HG03039 (cell line): ENCODE results near the gene SGK2.

Experiments used
- ATAC-seq: cut with Tn5 transposase; IDR thresholded peaks from one replicate; pipeline ENCODE4 v1.9.1; 2021; ENCODE audit warnings: mild to moderate bottlenecking, moderate library complexity; ENCODE audit not compliant: unreplicated experiment

Gene SGK2

DNA sequence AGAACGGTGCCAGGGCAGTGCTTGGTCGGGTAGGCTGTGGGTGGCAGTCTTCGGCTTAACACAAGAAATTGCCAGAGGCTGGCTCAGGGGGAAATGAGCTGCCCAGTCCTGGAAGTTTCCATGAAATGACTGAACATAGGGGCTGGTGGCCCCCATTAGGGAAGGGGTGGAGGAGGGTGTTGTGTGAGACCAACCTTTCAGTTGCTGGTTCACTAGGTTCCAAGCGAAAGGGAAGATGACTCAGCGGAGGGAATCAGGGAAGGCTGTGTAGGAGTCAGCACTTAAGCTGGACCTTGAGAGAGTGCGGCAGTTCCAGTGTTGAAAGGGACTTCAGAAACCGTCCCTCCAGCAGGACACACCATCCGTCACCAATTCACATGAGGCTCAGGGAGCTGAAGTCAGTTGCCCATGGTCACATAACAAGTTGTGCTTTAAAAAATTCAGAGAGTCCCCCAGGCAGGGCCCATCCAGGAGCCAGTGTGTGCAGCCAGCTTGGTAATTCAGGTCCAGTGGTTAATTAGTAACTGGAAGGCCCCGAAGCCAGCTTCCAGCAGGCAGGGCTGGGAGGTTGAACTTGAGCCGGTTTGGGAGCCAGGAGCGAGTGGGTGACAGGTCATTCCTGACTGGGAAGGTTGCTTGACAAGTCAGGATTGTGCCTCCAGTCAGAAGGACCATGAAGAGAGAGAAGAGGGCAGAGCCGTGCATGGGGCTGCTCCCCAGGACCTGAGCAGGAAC is at the start of gene SGK2:
Gene SGK2 (plus strand): TSS at position 616 of the 735 bp plus-strand sequence. CDS start 7,469 bp downstream, outside the sequence.
- ATAC-seq, result no peak

DNA sequence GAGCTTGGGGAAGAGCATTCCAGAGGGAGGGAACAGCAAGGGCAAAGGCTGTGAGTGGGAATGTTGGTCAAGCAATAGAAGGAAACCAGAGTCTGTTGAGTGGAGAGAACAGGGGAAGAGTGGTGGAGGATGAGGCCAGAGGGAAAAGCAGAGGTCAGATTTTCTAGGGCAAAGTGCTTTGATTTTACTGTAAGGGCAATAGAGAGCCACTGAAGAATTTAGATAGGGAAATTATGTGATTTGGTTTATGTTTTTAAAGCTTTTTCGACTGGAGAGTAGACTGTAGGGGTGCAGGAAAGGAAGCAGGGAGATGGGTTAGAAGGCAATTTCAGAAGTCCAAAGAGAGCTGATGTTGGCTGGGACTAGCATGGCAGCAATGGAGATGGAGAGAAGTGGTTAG is 46.9 kb upstream of the SGK2 start:
- ATAC-seq, result no peak

DNA sequence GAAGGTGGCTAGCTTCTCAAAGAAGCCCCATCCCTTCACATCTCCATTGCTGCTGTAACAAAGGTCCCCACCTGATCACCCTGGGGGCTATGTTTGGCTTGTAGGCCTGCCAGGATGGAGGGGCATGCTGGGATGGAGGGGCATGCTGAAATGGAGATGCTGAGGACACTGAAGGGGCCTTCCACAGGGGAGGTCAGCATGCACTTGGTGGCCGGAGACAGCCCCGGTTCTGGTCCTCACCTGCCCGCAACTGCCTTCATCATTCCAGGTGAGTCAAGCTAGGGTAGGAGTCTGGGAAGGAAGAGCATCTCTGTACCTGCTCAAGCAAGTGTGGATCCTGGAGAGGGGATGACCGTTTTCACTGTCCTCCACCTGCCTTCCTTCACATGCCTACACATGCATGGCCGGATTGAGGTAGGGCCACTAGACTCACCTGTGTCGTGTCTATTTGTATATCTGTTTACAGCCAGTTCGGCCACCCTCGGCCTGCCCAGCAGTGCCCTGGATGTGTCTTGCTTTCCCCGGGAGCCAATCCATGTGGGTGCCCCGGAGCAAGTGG is 45.4 kb upstream of the SGK2 start:
- no peak for ATAC-seq

DNA sequence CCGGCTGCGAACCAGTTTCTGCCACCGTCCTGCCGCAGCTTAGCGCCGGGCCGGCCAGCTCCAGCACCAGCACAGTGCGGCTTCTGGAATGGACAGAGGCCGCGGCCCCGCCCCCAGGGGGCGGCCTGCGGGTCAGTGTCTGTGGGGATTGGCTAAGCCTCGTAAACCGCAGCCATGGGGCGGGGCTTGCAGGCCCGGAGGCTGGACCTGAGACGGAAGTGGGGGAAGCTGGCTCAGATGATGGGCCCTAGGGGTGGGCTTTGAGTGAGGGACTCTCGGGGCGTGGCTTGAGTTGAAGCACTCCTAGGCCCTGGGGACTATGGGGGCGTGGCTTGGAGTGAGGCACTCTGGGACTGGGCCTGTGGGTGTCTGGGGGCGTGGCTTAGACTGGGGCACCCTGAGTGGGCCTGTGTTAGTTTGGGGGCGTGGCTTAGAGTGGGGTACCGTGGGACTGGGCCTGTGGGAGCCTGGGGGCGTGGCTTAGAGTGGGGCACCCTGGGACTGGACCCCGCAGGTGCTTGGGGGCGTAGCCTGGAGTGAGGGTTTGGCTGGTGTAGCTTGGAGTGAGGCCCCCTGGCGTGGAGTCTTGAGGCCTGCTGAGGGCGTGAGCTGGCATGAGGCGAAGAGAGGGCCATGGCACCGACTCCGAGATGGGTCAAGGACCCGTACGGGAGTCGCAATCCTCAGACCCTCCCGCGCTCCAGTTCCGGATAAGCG is 44.7 kb upstream of the SGK2 start:
- peak; percentile 80 for ATAC-seq

DNA sequence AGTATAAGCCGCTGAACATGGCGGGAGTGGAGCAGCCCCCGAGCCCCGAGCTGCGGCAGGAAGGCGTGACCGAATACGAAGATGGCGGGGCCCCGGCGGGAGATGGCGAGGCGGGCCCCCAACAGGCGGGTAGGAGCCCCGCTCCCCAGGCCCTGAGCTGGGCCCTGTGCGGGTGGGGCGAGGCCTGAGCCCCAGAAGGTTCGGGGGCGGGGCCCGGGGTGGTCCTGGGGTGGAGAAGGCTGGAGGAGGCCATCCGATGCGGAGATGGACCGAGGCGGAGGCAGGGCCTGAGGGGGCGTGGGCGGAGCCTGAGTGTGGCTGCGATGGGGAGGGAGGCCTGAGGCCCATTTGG is 44.2 kb upstream of the SGK2 start:
- ATAC-seq, result peak; percentile 6

DNA sequence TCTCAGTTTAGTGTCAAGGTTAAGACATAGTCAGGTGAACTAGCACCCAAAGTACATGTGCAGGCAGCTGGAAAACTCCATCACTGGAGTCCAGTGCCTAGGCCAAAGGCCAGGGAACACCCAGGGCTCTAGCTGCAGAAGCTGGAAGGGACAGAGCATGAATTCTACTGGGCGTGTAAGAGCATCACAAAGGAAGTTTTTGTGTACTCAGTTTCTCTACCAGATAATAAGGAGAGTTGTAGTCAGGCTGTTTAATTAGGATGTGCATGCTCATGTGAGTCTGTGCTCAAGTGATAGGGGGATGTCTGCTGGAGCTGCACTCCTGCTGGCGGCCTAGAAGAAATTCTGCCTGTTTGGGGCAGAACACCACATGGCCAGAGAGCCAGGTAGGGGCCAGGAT is 43.2 kb upstream of the SGK2 start:
- ATAC-seq, result no peak

DNA sequence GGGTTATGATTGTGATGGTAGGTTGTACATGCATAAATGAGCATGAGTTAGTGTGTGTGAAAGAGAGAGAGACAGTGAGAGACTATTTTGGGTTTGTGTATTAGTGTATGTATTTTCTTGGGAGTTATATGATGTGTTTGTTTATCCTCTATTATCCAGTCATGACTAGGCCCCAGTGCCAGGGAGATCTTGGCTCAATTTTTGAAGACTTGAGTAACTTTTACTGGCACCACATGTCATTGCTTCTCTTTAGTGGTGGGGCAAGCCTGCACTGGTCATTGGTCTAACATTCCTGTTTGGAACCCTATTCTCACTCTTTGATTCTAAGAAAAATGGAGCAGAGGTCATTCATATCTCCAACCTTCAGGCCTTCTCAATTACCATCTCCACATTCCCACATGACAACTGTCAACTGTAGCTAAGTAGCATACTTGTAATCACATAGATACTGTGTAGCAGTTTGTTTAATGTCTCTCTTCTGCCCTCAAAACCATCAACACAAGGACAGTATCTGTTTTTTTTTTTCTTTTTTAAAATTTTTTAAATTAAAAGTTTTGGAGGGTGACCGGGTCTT is 42.5 kb upstream of the SGK2 start:
- ATAC-seq, result no peak

DNA sequence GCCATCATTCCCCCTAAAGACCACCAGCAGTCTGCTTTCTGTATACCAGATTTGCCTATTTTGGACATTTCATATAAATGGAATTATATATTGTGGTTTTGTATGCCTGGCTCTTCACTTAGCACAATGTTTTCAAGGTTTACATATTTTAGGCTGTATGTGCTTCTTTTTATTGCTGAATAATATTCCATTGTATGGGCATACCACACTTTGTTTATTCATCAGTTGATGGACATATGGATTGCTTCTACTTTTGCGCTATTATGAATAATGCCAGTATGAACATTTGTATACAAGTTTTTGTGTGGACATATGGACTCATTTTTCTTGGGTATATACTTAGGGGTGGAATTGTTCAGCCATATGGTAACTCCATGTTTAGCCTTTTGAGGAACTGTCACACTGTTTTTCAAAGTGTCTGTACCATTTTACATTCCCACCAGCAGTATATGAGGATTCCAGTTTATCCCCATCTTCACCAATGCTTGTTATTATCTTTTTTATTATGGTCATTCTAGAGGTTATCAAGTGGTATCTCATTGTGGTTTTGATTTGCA is 38.7 kb upstream of the SGK2 start:
- ATAC-seq, result no peak

DNA sequence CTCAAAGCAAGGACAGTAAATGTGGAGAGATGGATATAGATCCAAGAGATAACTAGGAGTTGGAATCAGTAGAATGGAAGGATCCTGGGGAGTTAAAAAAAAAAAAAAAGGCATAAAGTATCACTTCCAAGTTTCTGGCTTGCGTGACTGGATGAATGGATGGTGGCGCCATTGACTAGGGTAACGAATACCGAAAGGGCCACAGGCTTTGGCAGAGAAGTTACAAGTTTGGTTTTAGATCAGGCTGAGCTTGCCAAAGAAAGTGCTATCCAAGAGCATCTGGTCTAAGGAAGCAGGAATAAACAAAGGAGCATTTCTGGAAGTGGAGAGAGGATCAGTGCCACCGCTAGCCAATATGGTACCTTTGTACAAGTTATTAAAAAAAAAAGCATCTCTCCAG is 33.8 kb upstream of the SGK2 start:
- ATAC-seq, result no peak

DNA sequence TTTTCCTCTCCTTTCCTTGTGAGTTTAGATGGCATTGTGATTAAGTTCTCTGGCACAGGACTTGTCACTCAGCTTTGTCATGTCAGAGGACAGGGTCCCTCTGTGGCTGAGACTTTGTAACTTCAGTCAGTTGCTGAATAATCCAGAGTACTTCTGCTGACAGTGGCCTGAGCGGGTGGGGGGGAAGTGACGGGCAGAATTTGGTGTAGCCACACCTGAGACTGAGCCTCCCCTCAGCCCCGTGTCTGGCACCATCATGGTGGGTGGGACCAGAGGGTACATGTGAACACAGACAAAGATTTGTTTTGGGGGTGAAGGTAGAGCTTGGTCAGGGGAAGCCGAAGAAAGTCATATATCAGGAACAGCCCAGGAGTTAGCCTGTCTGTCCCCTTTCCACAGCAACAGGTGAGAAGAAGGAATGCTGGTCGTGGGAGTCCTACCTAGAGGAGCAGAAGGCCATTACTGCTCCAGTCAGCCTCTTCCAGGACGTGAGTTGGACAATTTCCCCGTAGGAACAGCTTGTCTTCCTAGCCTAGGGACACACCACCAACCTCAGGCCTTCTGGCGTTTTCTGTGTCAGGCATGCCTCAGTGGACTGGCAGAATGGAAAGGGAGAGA is 30.5 kb upstream of the SGK2 start:
- no peak for ATAC-seq

DNA sequence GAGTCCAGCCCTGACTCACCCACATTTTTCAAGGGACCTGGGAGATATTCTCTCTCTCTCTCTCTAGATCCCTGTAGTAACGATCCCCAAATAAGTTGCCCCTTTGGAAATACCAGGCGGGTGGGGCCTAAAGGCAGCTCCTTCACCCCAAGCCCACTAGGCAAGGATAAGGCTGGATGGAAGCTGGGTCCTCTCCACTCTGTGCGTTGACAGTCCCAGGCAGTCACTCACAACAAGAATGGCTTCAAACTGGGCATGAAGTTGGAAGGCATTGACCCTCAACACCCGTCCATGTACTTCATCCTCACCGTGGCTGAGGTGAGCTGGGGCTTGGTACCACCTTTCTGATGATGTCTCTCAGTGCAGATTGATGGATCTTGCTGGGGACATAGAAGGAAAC is 29.8 kb upstream of the SGK2 start:
- ATAC-seq, result no peak

DNA sequence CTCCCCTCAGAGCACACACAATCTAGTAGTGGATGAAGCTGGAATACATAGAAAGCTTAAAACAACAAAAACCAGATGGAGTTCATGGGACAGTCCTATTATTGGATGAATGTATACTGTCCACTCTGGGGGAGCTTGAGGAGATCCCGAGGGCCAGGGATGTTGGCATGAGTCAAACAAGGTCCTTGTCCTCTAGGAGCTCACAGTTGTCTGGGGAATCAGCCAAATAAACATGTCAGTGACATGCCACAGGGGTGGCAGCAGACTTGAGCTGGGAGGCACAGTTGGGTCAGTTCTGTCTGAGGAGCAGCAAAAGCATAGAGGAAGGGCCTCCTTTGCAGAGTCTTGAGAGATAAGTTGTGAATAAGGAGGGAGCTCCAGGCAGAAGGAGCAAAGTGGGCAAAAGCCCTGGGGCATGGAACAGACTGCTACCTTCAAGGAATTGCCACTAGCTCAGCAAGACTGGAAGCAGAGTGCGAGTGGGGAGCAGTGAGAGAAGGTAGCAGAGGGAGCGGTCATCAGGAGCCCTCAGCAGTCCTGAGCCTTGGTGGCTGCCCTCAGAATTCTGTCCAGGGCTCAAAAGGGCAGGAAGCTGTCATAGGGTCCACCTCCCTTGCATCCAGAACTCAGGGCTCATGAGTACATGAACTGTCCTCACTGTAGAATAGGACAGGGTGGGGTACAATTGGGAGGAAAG is 29.2 kb upstream of the SGK2 start:
- no peak for ATAC-seq

DNA sequence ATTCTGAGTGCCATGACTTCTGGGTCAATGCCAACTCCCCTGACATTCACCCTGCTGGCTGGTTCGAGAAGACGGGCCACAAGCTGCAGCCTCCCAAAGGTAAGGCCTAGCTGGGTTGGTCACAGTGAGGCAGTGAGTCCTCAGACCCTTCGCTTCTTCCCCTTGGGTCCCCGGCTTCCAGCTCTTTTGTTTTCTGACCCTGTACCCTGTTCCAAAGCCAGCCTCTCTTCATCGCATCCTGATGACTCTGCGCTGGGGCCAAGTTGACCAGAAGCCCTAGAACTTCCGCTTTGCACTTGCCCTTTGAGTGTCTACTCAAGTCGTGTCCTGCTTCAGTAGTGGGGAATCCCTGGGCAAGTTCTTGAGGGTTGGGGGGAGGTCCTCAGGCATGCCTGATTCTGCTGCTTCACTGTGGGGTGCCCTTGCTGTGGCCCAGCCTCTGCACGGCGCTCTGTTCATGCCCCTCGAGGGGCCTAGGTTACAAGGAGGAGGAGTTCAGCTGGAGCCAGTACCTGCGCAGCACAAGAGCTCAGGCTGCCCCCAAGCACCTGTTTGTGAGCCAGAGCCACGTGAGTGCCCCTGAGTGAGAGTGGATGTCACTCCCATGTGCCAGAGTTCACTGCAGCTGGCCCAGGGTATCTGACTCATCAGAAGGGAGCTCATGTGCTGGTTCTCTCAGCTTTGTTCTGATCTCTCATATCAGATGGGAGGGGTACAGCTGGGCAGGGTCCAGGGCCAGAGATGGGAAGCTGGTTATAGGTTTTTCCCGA is 28.3 kb upstream of the SGK2 start:
- ATAC-seq, result no peak

DNA sequence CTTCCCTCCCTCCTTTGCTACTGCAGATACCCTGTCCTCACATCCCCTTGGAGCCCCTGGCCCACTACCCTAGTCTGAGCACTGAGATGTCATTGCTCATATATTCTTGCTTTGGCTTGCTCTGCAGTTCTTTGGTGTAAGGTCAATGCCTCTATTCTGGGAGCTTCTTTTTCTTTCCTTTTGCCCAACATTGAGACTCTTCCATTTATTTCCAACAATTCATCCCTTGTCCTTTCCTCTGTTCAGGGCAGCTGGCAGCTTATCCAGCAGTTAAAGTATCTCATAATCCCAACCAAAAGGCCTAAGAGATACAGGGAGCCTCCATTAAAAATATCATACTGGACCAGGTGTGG is 27.8 kb upstream of the SGK2 start:
- ATAC-seq, result no peak

DNA sequence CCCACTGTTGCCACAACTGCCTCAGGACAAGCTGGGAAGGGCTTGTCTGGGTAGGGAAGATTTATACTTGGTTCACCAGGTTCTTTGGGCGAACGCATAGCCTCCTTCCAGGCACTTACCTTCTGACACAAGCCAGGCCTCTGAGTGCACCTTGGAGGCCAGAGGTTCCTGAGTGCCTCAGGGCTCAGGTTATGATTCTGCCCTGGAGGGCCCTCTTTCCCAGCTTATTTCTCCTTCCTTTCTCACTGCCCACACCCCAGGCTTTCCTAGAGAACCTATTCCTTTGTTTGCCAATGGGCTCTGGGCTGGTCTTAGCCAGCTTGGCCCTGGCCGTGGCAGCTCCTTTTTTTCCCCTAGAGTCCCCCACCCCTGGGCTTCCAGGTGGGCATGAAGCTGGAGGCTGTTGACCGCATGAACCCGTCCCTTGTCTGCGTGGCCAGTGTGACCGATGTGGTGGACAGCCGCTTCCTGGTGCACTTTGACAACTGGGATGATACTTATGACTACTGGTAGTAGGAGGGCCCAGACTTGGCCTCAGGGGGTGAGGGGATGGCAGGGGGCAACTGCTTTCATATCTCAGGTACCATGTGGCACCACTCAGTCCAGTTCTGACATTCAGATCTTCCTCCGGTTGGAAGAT is 26.3 kb upstream of the SGK2 start:
- no peak for ATAC-seq

DNA sequence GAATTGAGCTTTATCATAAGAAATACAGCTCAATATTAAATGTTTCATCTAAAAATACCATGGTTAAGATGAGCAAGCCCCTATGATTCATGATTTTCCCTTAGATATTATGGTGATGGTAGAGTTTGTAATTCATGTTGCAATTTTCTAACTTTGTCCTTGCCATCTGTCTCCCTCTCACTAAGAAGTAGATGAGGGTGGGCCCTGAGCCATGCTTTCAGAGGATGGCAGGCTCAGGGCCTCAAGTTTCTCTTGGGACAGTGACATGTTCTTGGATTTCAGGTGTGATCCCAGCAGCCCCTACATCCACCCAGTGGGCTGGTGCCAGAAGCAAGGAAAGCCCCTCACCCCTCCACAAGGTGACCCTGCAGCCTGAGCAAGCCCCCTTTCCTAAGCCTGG is 25.8 kb upstream of the SGK2 start:
- ATAC-seq, result no peak

DNA sequence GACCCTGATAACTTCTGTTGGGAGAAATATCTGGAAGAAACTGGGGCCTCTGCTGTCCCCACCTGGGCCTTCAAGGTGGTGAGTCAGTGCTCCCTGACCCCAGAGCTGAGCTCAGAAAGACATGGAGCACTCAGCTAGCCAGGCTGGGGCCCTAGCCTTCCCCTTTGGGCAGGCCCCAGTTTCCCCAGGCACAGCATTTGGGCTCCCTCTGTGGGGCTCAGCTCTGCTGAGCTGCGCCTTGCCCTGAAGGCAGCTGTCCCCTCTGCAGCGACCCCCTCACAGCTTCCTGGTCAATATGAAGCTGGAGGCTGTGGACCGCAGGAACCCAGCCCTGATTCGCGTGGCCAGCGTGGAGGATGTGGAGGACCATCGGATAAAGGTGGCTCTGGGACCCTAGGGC is 24.8 kb upstream of the SGK2 start:
- ATAC-seq, result no peak

DNA sequence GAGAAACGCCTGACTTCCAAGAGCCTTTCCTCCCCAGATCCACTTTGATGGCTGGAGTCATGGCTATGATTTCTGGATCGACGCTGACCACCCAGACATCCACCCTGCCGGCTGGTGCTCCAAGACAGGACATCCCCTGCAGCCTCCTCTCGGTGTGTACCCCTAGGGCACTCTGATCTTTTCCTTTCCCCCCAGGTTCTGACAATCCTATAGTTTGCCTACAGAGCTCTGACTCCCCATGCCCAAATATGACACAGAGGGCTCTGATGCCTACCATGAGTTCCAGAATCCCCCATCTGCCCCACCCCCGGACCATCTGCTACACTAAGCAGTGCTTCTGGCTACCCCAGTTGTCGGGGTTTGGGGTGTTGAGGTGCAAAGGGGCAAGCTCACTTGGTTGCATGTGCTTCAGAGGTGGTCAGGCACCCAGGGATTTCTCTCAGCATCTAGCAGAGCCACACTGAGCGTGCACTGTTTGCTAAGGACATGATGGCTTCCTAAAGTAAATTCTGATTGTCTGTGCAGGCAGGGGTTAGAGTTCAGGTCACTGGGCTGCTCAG is 24.0 kb upstream of the SGK2 start:
- no peak for ATAC-seq

DNA sequence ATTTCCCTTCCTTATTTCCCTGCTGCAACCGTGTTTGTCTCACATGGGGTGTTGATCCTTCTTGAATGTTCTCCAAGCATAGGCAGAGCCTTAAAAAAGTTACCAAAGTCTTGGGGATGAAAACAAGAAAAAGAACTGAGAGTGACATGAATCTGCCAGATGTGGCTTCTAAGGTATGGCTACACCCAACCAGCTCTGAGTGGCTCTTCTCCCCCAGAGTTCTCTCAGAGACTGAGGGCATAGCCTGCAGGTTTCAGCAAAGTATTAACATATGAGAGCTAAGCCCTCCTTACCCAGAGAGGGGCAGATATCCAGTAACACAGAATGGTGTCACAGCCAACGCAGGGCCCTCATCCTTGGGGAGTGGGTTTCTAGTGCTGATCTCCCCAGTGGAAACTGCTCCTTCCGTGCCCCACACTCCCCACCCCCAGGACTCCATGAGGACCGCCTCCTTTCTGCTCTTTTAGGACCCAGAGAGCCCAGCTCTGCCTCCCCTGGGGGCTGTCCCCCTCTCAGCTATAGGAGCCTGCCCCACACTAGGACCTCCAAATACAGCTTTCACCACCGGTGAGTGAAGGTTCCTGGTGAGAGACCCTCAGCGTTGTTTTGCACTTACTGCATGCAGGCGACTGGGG is 23.3 kb upstream of the SGK2 start:
- no peak for ATAC-seq
